Renal cortex interstitium (tissue), 11 donors: ENCODE measurements around the gene IL17RB. TPM values are rescaled to one million over a fixed set of nuclear protein-coding genes. Genes with fewer than 3 reads are reported as not detected.

Experiments
- DNase-seq, 11 donors: peaks; one replicate each; pipeline ENCODE4 v3.0.0-alpha.2; 2013; ENCODE audit warnings: low read depth in 9 of 11, low spot score in 4 of 11; ENCODE audit errors: extremely low read depth in 1 of 11
- polyA plus RNA-seq, 3 donors: library from polyadenylated mRNA; unstranded; fragments of 120-200 nt; gene quantifications; one replicate each; pipeline ENCODE4 v1.2.1, GENCODE V29; 2013; ENCODE audit not compliant: insufficient read length in 3 of 3

The IL17RB gene
- polyA plus RNA-seq, 3 donors: 13.7 to 16.7 (median 15.0) TPM

DNA sequence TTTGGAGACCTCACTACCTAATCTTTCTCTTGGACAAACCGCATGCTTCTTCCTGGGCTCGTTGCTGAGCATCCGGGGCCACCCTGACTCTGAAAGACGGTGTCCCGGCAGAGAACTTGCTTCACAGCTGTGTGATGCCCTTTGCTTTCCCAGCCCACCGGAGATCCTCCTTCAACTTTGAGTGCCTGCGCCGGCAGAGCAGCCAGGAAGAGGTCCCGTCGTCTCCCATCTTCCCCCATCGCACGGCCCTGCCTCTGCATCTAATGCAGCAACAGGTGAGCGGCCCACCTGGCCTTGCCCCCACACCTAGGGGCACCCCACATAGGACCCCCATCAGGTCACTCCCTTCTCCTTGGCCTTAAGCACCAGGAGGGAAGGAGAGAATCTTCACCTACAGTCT, 37.9 kb upstream of the IL17RB start:
- no peak for DNase-seq

DNA sequence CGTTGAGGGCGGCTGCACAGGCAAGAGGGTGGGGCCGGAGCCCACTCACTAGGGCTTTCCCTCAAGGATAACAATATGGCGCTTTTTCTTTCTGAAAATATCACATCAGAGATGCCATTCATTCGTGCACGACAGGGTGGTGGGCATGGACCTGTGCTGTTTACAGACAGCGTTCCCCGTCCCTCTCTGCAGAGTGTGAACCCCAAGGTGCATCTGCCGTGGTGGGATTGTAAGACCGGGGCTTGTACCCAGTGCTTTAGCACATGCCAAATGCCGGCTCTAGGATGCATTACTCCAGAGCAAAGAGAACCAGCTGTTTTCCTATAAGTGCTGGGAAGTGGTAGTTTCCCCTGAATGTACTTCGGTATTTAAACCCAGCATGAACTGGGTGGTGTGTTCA, 37.1 kb upstream of the IL17RB start:
- DNase-seq: no peak

DNA sequence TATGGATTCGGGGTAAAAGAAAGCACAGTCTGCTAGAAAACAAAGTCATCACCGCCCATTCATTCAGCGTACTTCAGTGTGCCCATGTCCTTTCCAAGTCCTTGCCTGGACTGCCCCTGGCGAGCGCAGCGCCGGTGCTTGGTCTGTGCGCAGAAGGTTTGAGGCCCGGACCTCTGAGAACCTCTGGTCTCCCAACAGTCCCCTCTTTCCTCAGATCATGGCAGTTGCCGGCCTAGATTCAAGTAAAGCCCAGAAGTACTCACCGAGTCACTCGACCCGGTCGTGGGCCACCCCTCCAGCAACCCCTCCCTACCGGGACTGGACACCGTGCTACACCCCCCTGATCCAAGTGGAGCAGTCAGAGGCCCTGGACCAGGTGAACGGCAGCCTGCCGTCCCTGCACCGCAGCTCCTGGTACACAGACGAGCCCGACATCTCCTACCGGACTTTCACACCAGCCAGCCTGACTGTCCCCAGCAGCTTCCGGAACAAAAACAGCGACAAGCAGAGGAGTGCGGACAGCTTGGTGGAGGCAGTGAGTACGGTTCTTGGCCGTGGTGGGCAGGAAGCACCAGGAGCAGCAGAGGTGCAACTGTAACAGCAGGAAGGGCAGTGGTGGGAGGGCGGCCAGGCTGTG, 36.5 kb upstream of the IL17RB start:
- DNase-seq: no peak

DNA sequence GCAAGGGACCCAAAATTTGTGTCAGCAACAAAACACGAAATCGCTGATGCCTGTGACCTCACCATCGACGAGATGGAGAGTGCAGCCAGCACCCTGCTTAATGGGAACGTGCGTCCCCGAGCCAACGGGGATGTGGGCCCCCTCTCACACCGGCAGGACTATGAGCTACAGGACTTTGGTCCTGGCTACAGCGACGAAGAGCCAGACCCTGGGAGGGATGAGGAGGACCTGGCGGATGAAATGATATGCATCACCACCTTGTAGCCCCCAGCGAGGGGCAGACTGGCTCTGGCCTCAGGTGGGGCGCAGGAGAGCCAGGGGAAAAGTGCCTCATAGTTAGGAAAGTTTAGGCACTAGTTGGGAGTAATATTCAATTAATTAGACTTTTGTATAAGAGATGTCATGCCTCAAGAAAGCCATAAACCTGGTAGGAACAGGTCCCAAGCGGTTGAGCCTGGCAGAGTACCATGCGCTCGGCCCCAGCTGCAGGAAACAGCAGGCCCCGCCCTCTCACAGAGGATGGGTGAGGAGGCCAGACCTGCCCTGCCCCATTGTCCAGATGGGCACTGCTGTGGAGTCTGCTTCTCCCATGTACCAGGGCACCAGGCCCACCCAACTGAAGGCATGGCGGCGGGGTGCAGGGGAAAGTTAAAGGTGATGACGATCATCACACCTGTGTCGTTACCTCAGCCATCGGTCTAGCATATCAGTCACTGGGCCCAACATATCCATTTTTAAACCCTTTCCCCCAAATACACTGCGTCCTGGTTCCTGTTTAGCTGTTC, 35.0 kb upstream of the IL17RB start:
- DNase-seq: no peak

DNA sequence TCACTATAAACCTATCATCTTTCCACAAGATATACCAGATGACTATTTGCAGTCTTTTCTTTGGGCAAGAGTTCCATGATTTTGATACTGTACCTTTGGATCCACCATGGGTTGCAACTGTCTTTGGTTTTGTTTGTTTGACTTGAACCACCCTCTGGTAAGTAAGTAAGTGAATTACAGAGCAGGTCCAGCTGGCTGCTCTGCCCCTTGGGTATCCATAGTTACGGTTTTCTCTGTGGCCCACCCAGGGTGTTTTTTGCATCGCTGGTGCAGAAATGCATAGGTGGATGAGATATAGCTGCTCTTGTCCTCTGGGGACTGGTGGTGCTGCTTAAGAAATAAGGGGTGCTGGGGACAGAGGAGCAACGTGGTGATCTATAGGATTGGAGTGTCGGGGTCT, 33.9 kb upstream of the IL17RB start:
- DNase-seq: no peak

DNA sequence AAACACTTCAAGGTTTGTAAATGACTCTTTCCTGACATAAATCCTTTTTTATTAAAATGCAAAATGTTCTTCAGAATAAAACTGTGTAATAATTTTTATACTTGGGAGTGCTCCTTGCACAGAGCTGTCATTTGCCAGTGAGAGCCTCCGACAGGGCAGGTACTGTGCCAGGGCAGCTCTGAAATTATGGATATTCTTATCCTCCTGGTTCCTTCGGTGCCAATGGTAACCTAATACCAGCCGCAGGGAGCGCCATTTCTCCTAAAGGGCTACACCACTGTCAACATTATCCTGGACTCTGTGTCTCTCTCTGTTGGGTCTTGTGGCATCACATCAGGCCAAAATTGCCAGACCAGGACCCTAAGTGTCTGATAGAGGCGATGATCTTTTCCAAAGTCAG, 33.1 kb upstream of the IL17RB start:
- DNase-seq: no peak

DNA sequence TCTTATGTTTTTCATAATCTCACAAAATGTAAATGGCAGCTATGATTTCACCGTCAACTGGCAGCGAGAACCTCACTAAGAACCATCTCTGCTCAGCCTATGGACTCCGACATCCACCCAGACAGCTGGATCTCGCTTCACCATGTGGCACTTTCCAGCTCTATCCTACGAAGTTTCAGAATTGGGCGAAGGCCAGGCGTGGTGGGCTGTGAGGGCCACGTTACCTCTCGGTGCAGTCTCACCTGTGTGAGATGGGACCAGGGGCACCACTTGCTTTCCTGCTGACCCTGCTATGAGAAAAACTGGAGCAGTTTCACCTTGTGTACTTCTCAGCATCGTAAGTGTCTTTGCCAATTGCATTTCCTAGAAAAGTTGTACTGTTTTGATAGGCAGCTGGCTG, 32.5 kb upstream of the IL17RB start:
- DNase-seq: no peak

DNA sequence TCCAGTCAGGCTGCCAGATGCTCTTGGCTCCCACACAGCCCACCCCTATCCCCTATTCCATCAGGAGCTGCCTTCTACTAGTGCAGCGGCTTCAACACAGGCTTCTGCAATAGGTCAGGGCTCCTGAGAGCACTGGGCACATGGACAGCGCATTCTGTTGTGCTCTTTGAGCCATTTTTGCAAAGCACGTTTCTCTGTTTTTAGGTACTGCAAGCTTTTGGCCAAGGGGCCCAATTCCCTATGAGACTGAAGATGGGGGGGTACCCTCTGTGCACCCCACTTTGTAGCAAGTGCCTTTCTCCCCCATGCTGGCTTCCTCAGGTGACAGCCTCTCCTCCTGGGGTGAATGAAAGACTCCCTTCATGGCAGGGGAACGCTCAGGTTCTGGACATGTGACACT, 31.3 kb upstream of the IL17RB start:
- no peak for DNase-seq

DNA sequence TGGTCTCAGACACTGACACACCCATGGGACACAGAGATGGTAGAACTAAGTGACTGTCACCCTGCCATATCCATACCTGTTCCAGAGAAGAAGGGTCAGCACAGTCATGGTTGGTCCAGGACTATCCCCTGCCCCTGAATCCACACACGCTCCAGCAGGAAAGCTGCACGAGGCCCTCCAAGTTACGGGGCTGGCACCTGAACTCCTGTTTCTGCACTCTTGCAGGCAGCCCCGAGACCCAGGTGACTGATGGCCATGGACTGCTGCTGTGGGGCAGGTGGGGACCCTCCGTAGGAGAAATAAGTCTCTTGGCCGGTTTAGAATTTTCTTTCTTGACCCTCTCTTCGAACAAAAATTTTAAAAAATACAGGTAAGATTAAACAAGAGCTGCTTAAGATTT, 30.7 kb upstream of the IL17RB start:
- DNase-seq: no peak

DNA sequence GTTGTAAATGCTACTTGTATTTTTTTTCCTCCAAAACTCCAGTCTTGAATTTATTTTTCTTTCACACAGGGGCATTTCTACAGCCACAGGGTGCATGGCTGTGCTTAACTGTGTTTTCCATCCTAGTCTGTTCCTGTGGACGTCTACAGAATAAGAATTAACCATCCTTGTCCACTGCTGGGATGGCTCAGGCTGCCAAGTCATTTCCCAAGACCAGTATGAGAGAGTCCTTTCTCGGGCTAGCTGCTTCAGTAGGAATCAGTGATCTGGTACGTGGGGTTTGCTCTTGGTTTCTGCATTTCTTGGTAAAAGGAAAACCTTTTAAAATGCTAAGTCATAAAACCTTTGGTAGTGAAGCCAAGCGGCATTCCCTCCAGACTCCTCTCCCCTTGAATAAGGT, 29.9 kb upstream of the IL17RB start:
- no peak for DNase-seq

DNA sequence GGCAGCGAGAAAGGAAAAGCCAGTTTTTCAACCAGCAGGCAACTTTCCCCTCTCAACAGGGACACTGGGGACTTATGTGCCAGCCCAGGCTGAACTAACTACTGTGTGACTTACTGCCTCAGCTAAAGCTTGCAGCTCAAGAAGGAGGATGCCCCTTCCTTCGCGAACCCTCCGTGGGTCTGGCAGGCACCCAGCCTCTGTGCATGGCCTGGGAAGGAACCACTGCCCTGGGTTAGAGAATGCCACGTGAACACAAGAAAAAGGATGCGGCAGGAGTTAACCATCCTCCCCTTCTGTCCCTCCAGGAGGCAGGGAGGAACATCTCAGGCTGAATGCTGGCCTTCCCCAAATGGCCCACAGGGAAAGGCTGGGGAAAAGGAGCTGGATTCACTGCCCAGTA, 29.2 kb upstream of the IL17RB start:
- no peak for DNase-seq

DNA sequence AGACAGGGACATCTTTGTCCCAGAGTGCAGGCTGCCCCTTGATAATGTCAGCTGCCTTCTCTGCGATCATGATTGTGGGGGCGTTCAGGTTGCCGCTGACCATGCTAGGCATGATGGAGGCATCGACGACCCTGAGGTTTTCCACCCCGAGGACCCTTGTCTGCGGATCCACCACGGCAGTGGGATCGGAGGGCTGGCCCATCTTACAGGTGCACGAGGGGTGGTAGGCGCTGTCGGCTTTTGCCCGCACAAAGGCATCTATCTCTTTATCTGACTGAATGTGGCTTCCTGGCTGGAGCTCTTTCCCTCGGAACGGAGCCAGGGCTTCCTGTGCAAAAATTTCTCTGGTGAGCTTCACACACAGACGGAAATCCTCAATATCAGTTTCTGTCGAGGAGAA, 28.6 kb upstream of the IL17RB start:
- DNase-seq: no peak

DNA sequence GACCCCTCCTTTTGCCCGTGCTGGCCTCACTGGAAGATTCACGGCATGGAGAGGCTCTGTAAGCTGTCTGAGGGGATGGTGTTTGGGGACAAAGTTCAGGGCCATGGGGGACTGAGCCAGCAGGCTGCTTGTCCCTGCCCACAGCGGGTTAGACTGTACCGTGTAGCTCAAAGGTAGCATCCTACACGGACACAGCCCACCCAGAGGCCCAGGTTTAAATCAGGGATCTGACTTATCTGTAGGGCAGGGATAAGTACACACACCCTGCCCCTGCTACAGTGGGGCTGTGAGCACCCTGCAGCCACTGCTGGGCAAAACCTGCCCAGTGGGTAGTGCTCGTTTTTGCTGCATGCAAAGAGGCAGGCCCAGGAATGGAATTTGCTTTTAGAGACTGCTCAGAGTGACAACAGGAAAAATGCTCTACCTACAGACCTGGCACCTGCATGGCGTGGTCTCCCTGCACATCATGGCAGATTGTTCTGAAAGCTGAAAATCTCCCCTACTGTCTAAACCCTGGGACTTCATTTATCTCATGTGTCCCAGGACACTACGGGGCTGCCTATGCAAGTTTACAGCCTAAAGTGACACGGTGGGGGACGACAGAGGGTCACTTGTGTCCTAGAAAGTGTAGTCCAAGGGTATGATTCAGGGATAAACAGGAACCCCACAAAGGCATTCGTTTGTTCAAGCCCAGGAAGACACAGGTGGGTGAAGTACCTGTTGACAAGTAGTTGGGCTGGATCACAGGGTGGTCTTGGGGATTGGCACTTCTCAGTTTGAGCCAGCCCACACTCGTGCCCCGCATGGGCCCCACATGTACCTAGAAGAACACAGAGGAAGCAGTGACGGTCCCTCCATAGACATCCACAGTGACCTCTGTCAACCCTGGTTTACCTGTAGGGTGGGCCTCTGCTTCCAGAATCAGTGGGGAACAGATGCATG, 27.9 kb upstream of the IL17RB start:
- no peak for DNase-seq

DNA sequence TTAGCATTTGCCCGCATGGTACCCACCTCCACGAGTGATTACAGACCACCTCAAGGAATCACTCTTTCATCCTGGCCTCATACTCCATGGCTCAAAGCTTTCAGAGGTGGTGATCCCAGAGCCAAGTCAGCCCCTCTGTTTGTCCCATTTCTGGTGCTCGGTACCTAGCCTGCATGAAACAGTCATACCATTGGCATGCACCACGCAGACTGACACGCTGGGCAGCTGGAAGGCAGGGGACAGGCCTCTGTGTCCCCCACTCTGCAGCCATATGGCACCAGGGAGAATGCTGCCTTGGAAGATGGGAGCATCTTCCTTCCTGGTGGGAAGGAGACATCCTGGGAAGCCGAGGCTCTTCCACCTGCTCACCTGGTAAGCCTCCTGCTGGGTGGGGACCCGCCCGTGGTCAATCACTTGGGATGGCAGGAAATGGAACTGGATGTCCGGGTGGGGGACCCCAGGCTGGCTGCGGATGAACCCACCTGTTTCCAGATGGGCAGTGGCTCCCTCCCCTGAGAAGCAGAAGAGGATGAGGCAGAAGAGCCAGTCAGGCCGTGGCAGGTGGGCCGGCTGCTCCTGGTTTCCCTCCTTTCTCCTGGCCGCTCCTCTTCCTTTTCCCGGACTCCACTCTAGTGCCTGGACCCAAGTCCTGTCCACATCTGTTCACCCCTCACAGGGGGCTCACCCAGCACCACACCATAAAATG, 27.1 kb upstream of the IL17RB start:
- DNase-seq: no peak

DNA sequence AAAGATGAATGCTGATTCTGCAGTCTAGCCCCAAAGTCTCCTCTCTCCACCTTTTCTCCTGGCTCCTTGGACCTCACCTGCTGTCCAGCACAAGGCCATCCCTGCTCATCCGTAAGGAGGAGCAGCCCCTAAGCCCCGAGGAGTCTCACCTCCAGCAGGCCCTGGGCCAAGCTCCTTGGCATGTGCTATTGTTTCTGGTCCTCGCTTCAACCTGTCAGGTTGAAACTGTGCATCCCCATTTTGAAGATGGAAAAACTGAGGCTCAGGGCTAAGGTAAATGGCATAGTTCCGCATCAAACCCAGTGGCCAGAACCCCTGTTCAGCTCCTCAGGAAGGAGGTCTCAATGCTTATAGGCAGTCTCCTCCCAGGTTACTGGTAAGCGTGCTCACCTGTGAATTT, 26.3 kb upstream of the IL17RB start:
- DNase-seq: no peak

DNA sequence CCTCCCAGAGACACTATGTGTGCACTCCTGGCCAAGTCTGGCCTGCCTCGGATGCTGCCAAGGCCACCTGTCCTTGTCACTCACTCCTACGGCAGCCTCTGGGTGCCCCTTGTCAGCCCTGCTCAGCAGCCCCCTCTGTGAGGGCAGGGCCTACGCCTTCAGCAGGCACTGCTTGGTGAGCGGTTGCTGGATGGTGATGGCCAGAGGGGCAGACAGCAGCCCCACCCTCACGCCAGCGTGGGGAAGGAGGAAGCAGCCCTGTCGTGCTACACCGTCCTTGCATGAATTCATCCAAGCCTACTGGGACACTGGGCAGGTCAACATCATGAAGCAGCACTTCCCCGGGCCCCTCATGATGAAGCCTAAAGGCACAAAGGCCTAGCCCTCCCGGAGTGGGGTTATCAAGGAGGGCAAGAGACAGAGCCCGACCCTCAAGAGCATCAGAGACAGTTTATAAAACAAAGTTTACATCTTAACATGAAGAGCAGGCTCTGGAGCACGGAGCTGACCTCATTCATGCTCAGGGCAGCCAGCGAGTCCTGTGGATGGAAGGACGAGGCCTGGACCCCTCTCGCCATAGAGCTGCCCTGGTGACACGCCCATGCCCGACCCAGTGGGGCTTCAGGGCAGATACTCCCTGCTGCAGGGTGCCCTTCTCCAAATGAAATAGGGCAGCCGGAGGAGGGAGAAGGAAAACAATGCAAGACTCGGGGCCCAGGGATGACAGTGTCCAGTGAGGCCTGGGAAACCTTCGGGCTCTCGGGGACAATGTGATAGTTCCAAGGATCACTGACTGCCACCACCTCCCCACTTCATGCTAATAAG, 25.4 kb upstream of the IL17RB start:
- DNase-seq: no peak

DNA sequence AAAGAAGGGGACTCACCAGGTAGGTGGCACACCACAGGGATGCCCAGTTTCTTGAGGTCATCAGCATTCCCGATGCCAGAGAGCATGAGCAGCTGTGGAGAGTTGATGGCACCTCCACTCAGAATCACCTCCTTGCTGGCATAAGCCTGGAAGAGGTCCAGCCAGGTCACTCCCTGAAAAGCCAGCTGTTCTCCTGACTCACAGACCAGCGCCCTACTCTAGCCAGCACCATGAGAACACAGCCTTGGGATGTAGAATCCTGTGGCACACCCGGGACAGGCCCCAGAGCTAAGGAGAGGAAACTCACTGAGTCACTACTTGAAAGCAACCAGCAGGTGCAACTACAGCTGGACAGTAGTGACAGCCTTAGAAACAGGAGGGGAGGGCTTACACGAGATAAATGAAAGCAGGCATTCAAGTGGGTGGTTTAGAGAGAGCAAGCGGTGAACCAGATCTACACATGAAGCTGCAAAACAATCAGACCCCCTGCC, 24.7 kb upstream of the IL17RB start:
- no peak for DNase-seq

DNA sequence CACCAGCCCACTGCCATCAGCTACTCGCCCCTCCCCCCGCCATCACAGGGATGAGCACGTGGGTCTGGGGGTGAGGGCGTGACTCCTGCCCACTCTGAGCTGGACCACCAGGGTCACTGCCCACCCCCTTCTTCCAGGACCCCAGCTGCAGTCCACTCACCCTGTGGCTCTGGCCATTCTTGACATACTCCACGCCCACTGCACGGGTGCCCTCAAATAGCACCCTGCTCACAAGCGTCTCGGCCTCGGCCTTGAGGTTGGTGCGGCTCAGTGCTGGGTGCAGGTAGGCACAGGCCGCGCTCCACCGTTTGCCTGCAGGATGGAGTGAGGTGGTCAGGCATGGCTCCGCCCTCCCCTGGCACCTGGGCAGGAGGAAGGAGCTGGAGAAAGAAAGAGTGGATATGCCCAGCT, 24.0 kb upstream of the IL17RB start:
- no peak for DNase-seq
